Parathyroid adenoma (tissue), 2 donors: Measurements from ENCODE around the gene PMM2.

Experiments
- H2AFZ ChIP-seq: fragments of 300-600 bp; sonication (generic); one replicate; pipeline ENCODE4 v1.7.0; 2017; ENCODE audit warnings: antibody characterized with exemption, mild to moderate bottlenecking
- H3K27ac ChIP-seq: fragments of 300-600 bp; sonication (generic); one replicate; pipeline ENCODE4 v1.7.0; 2017
- H3K27me3 ChIP-seq: fragments of 300-600 bp; sonication (generic); one replicate; pipeline ENCODE4 v1.7.0; 2017; ENCODE audit warnings: low read length; ENCODE audit not compliant: control insufficient read depth, insufficient read depth
- H3K36me3 ChIP-seq: fragments of 300-600 bp; sonication (generic); one replicate; pipeline ENCODE4 v1.7.0; 2017; ENCODE audit warnings: low read length; ENCODE audit not compliant: control insufficient read depth, insufficient read depth
- H3K4me1 ChIP-seq: fragments of 300-600 bp; sonication (generic); one replicate; pipeline ENCODE4 v1.7.0; 2017; ENCODE audit warnings: control low read depth
- H3K4me2 ChIP-seq: fragments of 300-600 bp; sonication (generic); one replicate; pipeline ENCODE4 v1.7.0; 2017; ENCODE audit warnings: low read length
- H3K4me3 ChIP-seq: fragments of 300-600 bp; sonication (generic); one replicate; pipeline ENCODE4 v1.7.0; 2017; ENCODE audit warnings: low read depth, low read length
- H3K79me2 ChIP-seq: fragments of 300-600 bp; sonication (generic); one replicate; pipeline ENCODE4 v1.7.0; 2017; ENCODE audit warnings: control low read depth
- H3K9ac ChIP-seq: fragments of 300-600 bp; sonication (generic); one replicate; pipeline ENCODE4 v1.7.0; 2017; ENCODE audit warnings: mild to moderate bottlenecking
- H3K9me3 ChIP-seq: fragments of 300-600 bp; sonication (generic); one replicate; pipeline ENCODE4 v1.7.0; 2017; ENCODE audit warnings: low read length; ENCODE audit not compliant: control insufficient read depth
- TF ChIP-seq, protein P1 (sequence below): fragments of 300-600 bp; sonication (generic); IDR thresholded peaks from one replicate; pipeline ENCODE4 v1.7.0; 2017; ENCODE audit warnings: antibody characterized with exemption, mild to moderate bottlenecking
- donor health status: primary hyperparathyroidism.

The PMM2 gene

DNA sequence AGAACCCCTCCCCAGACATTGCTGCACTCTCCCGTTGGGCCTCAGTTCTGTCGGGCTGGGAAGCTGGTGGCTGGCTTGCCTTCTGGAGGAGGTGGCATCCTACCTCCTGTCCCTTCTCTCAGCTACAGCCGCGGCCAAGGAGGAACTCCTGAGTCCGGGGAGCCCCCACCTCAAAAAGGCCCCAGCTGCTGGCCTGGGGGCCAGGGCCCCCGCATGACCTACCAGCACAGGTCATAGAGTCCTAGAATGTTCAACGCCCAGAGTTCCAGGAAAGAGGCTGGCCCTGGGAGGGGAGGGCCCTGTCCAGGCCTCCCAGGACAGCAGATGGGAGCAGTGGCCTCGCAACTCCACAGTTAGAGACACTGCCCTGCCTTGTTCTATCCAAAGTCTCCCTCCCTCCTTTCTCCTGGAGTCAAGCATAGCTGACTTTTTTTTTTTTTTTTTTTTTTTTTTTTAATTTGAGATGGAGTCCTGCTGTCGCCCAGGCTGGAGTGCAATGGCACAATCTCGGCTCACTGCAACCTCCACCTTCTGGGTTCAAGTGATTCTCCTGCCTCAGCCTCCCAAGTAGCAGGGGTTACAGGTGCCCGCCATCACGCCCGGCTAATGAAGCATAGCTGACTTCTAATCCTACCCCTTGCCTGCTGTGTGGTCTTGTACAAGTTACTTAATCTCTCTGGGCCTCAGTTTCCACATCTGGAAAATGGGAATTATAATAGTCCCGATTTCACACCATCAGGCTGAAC is 64.1 kb downstream of the PMM2 start:
- Histone ChIP-seq H3K4me1 (peaks cover 7% of the 10 kb centered on the region), H3K27me3 (no peaks in the 10 kb centered on the region), H3K9me3 (no peaks in the 10 kb centered on the region), H3K4me2 (no peak overlapping the region), H3K27ac (peak overlapping the region; percentile 50), H3K36me3 (no peaks in the 10 kb centered on the region), H3K9ac (no peak overlapping the region), H2AFZ (no peak overlapping the region), H3K79me2 (peaks cover 4% of the 10 kb centered on the region), H3K4me3 (no peak overlapping the region)
- TF ChIP-seq, protein P1, sequence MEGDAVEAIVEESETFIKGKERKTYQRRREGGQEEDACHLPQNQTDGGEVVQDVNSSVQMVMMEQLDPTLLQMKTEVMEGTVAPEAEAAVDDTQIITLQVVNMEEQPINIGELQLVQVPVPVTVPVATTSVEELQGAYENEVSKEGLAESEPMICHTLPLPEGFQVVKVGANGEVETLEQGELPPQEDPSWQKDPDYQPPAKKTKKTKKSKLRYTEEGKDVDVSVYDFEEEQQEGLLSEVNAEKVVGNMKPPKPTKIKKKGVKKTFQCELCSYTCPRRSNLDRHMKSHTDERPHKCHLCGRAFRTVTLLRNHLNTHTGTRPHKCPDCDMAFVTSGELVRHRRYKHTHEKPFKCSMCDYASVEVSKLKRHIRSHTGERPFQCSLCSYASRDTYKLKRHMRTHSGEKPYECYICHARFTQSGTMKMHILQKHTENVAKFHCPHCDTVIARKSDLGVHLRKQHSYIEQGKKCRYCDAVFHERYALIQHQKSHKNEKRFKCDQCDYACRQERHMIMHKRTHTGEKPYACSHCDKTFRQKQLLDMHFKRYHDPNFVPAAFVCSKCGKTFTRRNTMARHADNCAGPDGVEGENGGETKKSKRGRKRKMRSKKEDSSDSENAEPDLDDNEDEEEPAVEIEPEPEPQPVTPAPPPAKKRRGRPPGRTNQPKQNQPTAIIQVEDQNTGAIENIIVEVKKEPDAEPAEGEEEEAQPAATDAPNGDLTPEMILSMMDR: no peak

DNA sequence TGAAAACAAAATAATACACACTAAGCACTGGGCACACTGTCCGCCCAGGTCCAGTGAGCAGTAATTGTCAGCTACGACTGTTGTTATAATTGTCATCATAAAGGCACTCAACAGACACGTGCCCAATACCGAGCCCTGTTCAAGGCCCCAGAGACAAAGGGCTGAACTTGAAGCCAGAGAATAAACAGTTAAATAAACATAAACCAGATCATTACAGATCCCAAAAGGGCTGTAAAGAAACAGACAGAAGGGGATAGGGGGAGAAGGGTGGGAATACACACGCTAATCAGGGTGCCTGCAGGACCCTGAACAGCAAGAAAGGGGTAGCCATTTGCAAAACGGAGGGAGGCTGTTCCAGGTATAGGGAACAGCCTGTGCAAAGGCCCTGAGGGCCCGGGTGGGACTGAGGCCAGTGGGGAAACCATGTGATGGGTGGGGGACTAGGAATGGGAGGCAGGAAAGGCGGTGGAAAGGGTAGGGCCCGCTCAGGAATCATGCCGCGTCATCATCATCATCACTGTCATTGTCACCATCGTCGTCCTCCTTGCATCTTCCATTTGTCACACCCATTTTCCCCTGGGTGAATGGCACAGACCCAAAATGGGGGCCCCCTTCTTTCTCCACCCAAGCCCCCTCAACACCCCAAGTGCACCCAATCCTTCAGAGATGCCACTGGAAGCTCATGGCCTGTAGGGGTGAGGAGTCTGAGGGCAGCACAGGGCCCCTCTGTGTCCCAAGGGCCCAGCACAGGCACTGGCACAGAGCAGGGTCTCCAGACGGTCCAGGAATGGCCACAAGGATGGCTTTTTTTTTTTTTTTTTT is 64.9 kb downstream of the PMM2 start:
- Histone ChIP-seq H3K27ac (peak overlapping the region; percentile 50), H3K4me3 (no peak overlapping the region), H3K4me1 (peaks cover 7% of the 10 kb centered on the region), H2AFZ (no peak overlapping the region), H3K4me2 (no peak overlapping the region), H3K27me3 (no peaks in the 10 kb centered on the region), H3K9ac (no peak overlapping the region), H3K79me2 (peaks cover 4% of the 10 kb centered on the region), H3K36me3 (no peaks in the 10 kb centered on the region), H3K9me3 (no peaks in the 10 kb centered on the region)
- TF ChIP-seq, protein P1: no peak

DNA sequence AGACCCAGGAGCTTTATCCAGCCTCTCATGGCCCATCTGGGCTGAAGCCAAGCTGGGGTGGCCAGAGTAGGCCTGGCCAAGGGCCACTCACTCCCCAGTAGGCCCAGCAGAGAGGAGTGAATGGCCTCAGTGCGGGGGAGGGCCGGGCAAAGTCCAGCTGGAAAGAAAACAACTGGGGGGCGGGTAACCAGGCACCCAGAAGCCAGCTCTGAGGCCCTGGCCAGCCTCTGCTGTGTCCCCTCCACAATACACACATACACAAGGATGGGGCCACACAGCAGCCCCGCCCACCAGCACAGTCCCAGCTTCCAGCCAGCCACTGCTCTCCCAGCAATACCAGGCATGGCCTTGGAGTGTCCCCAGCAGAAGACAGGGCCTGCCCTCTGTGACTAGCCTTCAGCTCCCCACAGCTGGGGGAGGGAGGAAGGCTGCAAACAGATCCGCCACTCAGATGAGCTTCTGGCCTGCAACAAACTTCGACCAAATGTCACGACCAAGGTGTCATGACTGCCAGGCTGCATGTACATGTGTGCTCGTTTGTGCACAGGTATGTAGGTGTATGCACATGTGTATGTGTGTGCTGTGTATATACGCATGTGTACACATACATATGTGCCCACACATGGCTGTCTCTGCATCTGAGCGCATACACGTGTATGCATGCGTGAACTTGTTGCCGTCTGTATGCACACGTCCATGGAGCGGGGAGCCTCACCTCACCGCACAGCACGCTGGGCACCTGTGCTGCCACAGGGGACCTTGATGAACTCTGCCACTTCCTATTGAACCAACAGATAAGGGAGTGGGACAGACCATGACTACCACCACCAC is 66.2 kb downstream of the PMM2 start:
- no peaks in the 10 kb centered on the region for H3K27me3 ChIP-seq
- no peak overlapping the region for H3K27ac ChIP-seq
- H3K4me2 ChIP-seq: no peak overlapping the region
- H2AFZ ChIP-seq: no peak overlapping the region
- no peaks in the 10 kb centered on the region for H3K36me3 ChIP-seq
- no peak overlapping the region for H3K9ac ChIP-seq
- H3K4me1 ChIP-seq: peaks cover 7% of the 10 kb centered on the region
- TF ChIP-seq, protein P1: no peak
- H3K9me3 ChIP-seq: no peaks in the 10 kb centered on the region
- peaks cover 4% of the 10 kb centered on the region for H3K79me2 ChIP-seq
- no peak overlapping the region for H3K4me3 ChIP-seq

DNA sequence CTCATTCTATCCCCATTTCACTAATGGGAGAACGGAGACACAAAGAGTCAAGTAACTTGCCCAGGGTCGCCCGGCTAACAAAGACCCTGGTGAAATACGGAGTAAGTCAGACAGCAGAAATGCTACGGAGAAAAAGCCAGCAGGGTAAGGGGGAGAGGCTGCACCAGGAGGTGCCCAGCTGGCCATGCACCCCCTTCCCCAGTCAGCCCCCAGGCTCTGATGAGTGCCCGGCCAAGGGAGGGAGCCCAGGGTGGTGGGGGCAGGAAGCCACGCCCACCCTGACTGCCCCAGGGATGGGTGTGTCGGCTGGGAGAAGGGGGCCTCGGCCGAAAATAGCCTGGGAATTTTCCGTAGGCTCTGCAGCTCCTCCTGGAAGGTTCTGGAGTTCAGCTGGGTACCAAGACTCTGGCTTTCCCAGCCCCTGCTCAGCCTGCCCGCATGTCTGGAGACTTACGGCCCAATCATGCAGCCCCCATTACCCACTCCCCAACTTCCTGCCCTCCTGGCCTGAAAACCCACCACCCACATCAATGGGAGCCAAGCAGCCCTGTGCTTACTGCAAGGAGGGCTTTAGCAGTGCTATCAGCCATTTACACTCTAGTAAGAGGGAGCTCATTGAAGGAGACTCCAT is 67.0 kb downstream of the PMM2 start:
- TF ChIP-seq, protein P1: no peak
- Histone ChIP-seq H3K4me1 (peaks cover 7% of the 10 kb centered on the region), H3K9ac (no peak overlapping the region)

More for the DNA sequence above, 67.0 kb downstream of the PMM2 start:
- Histone ChIP-seq H3K4me3 (no peak overlapping the region), H3K4me2 (no peak overlapping the region), H3K27ac (peak overlapping the region; percentile 12), H3K36me3 (no peaks in the 10 kb centered on the region), H3K79me2 (peaks cover 4% of the 10 kb centered on the region), H3K27me3 (no peaks in the 10 kb centered on the region), H3K9me3 (no peaks in the 10 kb centered on the region), H2AFZ (no peak overlapping the region)
